Glomerular visceral epithelial cell (primary cell): ENCODE results near the gene EPHA1.
A peak's percentile ranks its signal among the peaks of the same experiment; 100 is the strongest.

Source experiments
- DNase-seq: peaks from one replicate; pipeline ENCODE4 v3.0.0-alpha.2; 2016; ENCODE audit errors: extremely low spot score

EPHA1 gene

GRCh38 chr7:143389316-143390103, 19.1 kb downstream of the EPHA1 start:
- no peak for DNase-seq

- no peak for DNase-seq
Observed at GRCh38 chr7:143388491-143389101, 20.1 kb downstream of the EPHA1 start.

GRCh38 chr7:143388051-143388450, 20.6 kb downstream of the EPHA1 start:
- no peak for DNase-seq

- no peak for DNase-seq
Observed at GRCh38 chr7:143387156-143387975, 21.3 kb downstream of the EPHA1 start.

- DNase-seq, result no peak
Observed at GRCh38 chr7:143385891-143386781, 22.5 kb downstream of the EPHA1 start.

GRCh38 chr7:143384661-143385631, 23.7 kb downstream of the EPHA1 start:
- DNase-seq, result no peak

- peak; percentile 36 for DNase-seq
Observed at GRCh38 chr7:143384148-143384547, 24.5 kb downstream of the EPHA1 start.

- no peak for DNase-seq
Observed at GRCh38 chr7:143383642-143383957, 25.1 kb downstream of the EPHA1 start.

- no peak for DNase-seq
Observed at GRCh38 chr7:143382791-143383641, 25.6 kb downstream of the EPHA1 start.

GRCh38 chr7:143382126-143382790, 26.4 kb downstream of the EPHA1 start:
- no peak for DNase-seq

GRCh38 chr7:143381427-143382125, 27.1 kb downstream of the EPHA1 start:
- peak; percentile 78 for DNase-seq

- peak; percentile 95 for DNase-seq
Observed at GRCh38 chr7:143380646-143381426, 27.8 kb downstream of the EPHA1 start, which contains the start of gene ZYX. TSS of gene ZYX (plus strand) at chr7:143381345. CDS start at chr7:143381572, 227 bp downstream.

- DNase-seq, result peak; percentile 81
Observed at GRCh38 chr7:143380260-143380645, 28.4 kb downstream of the EPHA1 start.

- DNase-seq, result peak; percentile 29
Observed at GRCh38 chr7:143379611-143380259, 28.9 kb downstream of the EPHA1 start.

- no peak for DNase-seq
Observed at GRCh38 chr7:143376396-143376795, 32.3 kb downstream of the EPHA1 start.

GRCh38 chr7:143375298-143376034, 33.2 kb downstream of the EPHA1 start:
- DNase-seq, result no peak
